Psoas muscle (tissue), 8 donors: ENCODE results near the gene LEF1. TPM values are rescaled to one million over a fixed set of nuclear protein-coding genes. Genes with fewer than 3 reads are reported as not detected.
A peak's percentile ranks its signal among the peaks of the same experiment; 100 is the strongest.

Experiments used
- ATAC-seq, 4 donors: fragments of 200-7000 bp; cut with Tn5 transposase; one replicate each; pipeline ENCODE4 v1.9.1; 2020; ENCODE audit warnings: moderate library complexity in 3 of 4, mild to moderate bottlenecking in 2 of 4
- DNase-seq, 2 donors: peaks; one replicate each; pipeline ENCODE4 v3.0.0-alpha.2; 2020
- H3K27ac ChIP-seq: fragments of 200-600 bp; one replicate; pipeline ENCODE4 v1.8.0; 2022
- H3K27me3 ChIP-seq, 3 donors: fragments of 200-600 bp in 1 of 3; one replicate each; pipeline versions ENCODE4 v1.6.1 to v1.8.0; 2013 to 2022; ENCODE audit warnings: low read length in 2 of 3, mild to moderate bottlenecking in 2 of 3, moderate library complexity in 1 of 3; ENCODE audit not compliant: insufficient read depth in 3 of 3
- H3K36me3 ChIP-seq, 2 donors: fragments of 200-600 bp in 1 of 2; one replicate each; pipeline versions ENCODE4 v1.6.1 to v1.8.0; 2013 to 2022; ENCODE audit warnings: low read depth in 1 of 2, mild to moderate bottlenecking in 1 of 2, moderate library complexity in 1 of 2; ENCODE audit not compliant: insufficient read depth in 1 of 2
- H3K4me1 ChIP-seq: fragments of 200-600 bp; one replicate; pipeline ENCODE4 v1.8.0; 2022
- H3K4me3 ChIP-seq: fragments of 200-600 bp; one replicate; pipeline ENCODE4 v1.8.0; 2022; ENCODE audit warnings: mild to moderate bottlenecking
- H3K9me3 ChIP-seq: fragments of 200-600 bp; one replicate; pipeline ENCODE4 v1.8.0; 2022
- CTCF ChIP-seq: fragments of 200-600 bp; IDR thresholded peaks from one replicate; pipeline ENCODE4 v1.8.0; 2022; ENCODE audit warnings: antibody characterized with exemption
- WGBS, 3 donors: extraction: QIAGEN DNeasy Blood & Tissue Kit; methylation state at CpG; one replicate each; pipeline versions ENCODE4 v1.1.6 to v1.1.7; 2013; 5-methylcytosine and 5-hydroxymethylcytosine counted together
- intact Hi-C, 2 donors: fragments of 100-400 bp; cut with DNase I; formaldehyde crosslinking; loops; one replicate each; pipeline versions ENCODE4 v1.11.0 to v1.14.2; 2022
- polyA plus RNA-seq, 3 donors: library from polyadenylated mRNA; stranded (reverse); fragments of 200-250 nt; gene quantifications; one replicate each; pipeline ENCODE4 v1.2.3, GENCODE V29; 2013
- total RNA-seq, 4 donors: library from RNA; stranded (reverse); fragmentation: NEBNext Ultra II Directional in 2 of 4; extraction: Animal tissue kit (Norgen Biotek cat#: 25700) in 2 of 4; gene quantifications; one replicate each; pipeline versions ENCODE4 v1.2.1 to v1.2.4, GENCODE V29; 2021 to 2023
- donor health status: healthy with polysubstance abuse.
- donor health status: DM: no; HTN: no; CAD: no; lungs with moderate emphysema.
- donor health status: Bipolar disorder and iron deficiency.
- donor health status: healthy.
- donor health status: DM: yes; HTN: yes; CAD: no.
- donor health status: DM: no; HTN: no; CAD: no.
- donor health status: DM: no; HTN: no; CAD: no.
- donor health status: DM: yes; HTN: yes; CAD: no.

Gene LEF1
- total and polyA plus RNA-seq, 7 donors: 0.10 to 0.44 (median 0.29) TPM

GRCh38 chr4:108033348-108033747 is 135.4 kb downstream of the LEF1 start:
- intact Hi-C loops: no loop called here
- TF ChIP-seq CTCF: no peak
- Histone ChIP-seq H3K9me3 (no peaks in the 10 kb centered on the region), H3K4me3 (no peak overlapping the region), H3K4me1 (no peaks in the 10 kb centered on the region), H3K27ac (no peak overlapping the region), H3K27me3 (no peaks in the 10 kb centered on the region), H3K36me3 (peaks cover 10 to 68% of the 10 kb centered on the region in 2 donors)
- DNase-seq (no peak), ATAC-seq (no peak)

- Histone ChIP-seq H3K27me3 (no peaks in the 10 kb centered on the region), H3K9me3 (no peaks in the 10 kb centered on the region), H3K4me3 (no peak overlapping the region), H3K27ac (no peak overlapping the region), H3K4me1 (no peaks in the 10 kb centered on the region), H3K36me3 (peaks cover 10 to 84% of the 10 kb centered on the region in 2 donors)
- DNase-seq: no peak
- TF ChIP-seq CTCF: no peak
- intact Hi-C loops: no loop called here
- WGBS, 3 donors: 84 to 88% (median 85%) methylated on average over 4 of the region's 4 CpGs
- peak in 2 of 4 donors; percentile 35 to 38 for ATAC-seq
Observed at GRCh38 chr4:108031427-108032083, 137.2 kb downstream of the LEF1 start.

GRCh38 chr4:108030332-108030731 is 138.4 kb downstream of the LEF1 start:
- ATAC-seq: peak; percentile 58 to 78 (median 70)
- intact Hi-C loops: no loop called here
- Histone ChIP-seq H3K4me1 (no peaks in the 10 kb centered on the region), H3K4me3 (no peak overlapping the region), H3K36me3 (peaks cover 7 to 85% of the 10 kb centered on the region in 2 donors), H3K27me3 (no peaks in the 10 kb centered on the region), H3K9me3 (no peaks in the 10 kb centered on the region), H3K27ac (no peak overlapping the region)
- no peak for DNase-seq
- 78 to 82% (median 81%) methylated on average over 2 of the region's 2 CpGs for WGBS, 3 donors
- TF ChIP-seq CTCF: peak; percentile 18

- no peak for DNase-seq
- no peak for TF ChIP-seq CTCF
- Histone ChIP-seq H3K27ac (no peak overlapping the region), H3K36me3 (peaks cover 7 to 85% of the 10 kb centered on the region in 2 donors), H3K4me3 (no peak overlapping the region), H3K4me1 (no peaks in the 10 kb centered on the region), H3K9me3 (no peaks in the 10 kb centered on the region), H3K27me3 (no peaks in the 10 kb centered on the region)
- intact Hi-C loops: no loop called here
- ATAC-seq: peak; percentile 7 to 45 (median 32)
- 84 to 94% (median 93%) methylated on average over 5 of the region's 5 CpGs for WGBS, 3 donors
Observed at GRCh38 chr4:108029731-108030130, 139.0 kb downstream of the LEF1 start.
